HG03039 (cell line): ENCODE data around the gene LCE6A.

Source experiments
- ATAC-seq: cut with Tn5 transposase; IDR thresholded peaks from one replicate; pipeline ENCODE4 v1.9.1; 2021; ENCODE audit warnings: mild to moderate bottlenecking, moderate library complexity; ENCODE audit not compliant: unreplicated experiment

The LCE6A gene, protein sequence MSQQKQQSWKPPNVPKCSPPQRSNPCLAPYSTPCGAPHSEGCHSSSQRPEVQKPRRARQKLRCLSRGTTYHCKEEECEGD

GRCh38 chr1:152842556-152842955 is at the start of gene LCE6A:
LCE6A (plus strand) TSS chr1:152842856; CDS start chr1:152843521, 665 bp downstream.
- ATAC-seq = no peak

GRCh38 chr1:152795686-152796085 is 47.0 kb upstream of the LCE6A start:
- ATAC-seq = no peak

GRCh38 chr1:152796421-152796820 is 46.2 kb upstream of the LCE6A start, which contains the start of gene LCE1D:
LCE1D (plus strand) TSS chr1:152796721; CDS start chr1:152797795, 1,074 bp downstream.
- no peak for ATAC-seq

- no peak for ATAC-seq
These were observed 41.3 kb upstream of the LCE6A start for GRCh38 chr1:152801333-152801732.

GRCh38 chr1:152806576-152806975 is 36.1 kb upstream of the LCE6A start, which contains the start of gene LCE1C:
LCE1C (minus strand) TSS chr1:152806651; CDS start chr1:152805478, 1,173 bp downstream.
- no peak for ATAC-seq

GRCh38 chr1:152811050-152811449 is 31.6 kb upstream of the LCE6A start:
- ATAC-seq = no peak

DNA sequence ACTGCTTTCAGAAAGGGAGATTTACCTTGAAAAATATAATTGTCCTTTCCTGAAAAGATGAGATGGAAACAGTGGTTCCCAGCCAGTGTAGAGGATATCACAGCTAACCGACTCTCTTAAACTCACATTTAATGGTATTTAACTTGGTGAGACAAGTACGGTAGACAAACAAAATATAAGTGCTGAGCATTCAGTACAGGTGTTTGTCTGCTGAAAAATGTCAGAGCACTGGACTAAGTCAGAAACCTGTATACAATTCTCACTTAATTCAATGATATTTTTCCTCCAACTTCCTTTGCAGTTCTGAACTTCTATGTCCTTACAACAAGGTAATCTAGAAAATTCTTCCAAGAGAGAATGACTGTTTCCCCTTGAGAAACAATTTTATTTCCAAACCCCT is 31.0 kb upstream of the LCE6A start, which contains the start of gene LCE1B:
TSS of gene LCE1B (plus strand) at position 301 of the 400 bp plus-strand sequence. CDS start 476 bp downstream, outside the sequence.
- no peak for ATAC-seq

DNA sequence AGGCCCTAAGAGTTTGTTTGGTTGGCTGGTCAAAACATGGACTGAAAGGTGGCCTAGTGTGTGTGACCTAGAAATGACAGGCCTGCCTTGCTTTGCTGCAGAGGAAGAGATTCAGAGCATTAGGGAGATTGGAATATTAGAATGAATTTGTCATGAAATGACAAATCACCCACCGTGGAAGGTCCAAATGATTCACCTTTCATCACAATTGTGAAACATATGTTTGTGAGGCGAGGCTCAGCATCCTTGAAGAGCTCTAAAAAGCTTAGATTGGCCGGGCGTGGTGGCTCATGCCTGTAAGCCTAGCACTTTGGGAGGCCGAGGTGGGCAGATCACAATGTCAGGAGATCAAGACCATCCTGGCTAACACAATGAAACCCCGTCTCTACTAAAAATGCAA is 25.3 kb upstream of the LCE6A start:
- no peak for ATAC-seq

- ATAC-seq = no peak
These were observed 19.4 kb upstream of the LCE6A start for GRCh38 chr1:152823294-152823693.

GRCh38 chr1:152824964-152825363 is 17.7 kb upstream of the LCE6A start:
- ATAC-seq = no peak

- ATAC-seq = no peak
These were observed 15.5 kb upstream of the LCE6A start, which contains the start of gene LCE1A for GRCh38 chr1:152827173-152827572. LCE1A (plus strand) TSS chr1:152827473; CDS start chr1:152827473, 0 bp downstream.

DNA sequence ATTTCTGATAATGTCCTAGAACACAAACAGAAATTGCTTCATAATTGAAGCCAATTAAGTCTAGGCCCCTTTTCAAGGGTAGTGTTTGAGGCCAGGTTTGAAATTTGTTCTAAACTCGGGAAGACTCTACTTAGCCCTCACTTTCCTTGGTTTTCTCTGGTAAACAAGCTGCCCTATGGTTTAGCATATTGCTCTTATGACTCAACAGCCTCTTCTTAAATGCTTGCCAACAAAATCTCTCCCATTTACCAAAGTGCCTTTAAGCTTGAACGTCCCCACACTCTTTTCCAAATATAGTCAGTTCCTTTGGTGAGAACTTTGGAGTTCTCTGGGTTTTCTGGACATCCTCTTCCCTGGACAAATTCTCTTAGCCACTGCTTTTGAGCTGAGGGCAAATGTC is 5.8 kb upstream of the LCE6A start:
- no peak for ATAC-seq

DNA sequence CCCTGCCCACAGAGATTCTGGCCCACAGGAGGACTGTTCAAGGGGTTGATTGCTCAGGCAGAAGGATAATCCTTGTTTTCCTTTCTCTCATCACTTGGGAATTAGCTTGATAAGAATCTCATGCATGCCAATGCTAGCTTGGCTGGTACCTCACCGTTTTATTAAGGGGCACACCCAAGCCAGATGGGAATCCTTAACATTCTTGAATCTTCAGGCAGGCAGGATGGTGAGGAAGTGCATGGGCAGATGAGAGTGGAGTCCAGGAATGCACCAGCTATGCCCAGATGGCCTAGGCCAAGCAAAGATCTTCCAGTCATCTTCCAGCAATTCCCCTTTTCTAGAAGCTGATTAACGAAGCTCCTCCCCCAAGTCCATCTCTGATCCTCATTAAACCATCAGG is 13.0 kb downstream of the LCE6A start:
- ATAC-seq = no peak

GRCh38 chr1:152858062-152858461 is 15.4 kb downstream of the LCE6A start:
- ATAC-seq = no peak

DNA sequence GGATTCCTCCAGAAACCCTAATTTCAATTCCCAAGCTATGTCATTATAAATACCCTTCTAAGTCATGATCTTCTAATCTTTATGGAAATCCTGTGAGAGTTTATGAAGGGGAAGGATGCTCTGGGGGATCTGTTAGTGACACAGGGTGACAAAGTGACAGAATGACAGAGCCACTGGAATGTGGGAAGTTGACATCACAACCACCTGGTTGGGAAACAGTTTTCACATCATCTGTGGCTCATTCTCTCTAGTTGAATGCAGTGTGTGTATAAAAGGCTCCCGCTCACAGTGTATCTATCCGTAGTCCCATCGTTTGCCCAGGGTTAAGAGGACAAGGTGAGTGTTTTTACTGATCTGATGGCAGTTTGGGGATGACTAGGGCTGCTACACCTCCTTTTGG is 17.0 kb downstream of the LCE6A start, which contains the start of gene LCE7A:
TSS of gene LCE7A (plus strand) at position 301 of the 400 bp plus-strand sequence. CDS start 702 bp downstream, outside the sequence.
- no peak for ATAC-seq

GRCh38 chr1:152860129-152860528 is 17.5 kb downstream of the LCE6A start:
- ATAC-seq = no peak

DNA sequence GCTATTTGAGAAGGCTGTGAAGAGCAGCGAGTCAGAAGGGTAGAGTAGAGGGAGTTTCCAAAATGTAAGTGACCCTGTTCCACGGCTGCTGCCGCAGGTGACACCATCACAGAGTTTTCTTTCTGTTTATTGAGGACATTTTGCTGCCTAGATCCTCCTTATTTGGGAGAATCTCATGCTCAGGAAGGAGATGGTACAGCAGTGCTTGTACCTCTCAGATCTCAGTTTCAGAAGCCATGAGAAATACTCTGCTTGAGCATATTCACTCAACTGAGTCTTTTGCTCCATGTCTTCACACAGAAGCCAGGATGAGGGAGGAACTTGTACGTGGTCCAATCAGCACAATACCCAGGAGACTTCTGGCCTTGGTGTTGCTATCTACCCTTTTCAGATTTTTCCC is 18.7 kb downstream of the LCE6A start:
- no peak for ATAC-seq

DNA sequence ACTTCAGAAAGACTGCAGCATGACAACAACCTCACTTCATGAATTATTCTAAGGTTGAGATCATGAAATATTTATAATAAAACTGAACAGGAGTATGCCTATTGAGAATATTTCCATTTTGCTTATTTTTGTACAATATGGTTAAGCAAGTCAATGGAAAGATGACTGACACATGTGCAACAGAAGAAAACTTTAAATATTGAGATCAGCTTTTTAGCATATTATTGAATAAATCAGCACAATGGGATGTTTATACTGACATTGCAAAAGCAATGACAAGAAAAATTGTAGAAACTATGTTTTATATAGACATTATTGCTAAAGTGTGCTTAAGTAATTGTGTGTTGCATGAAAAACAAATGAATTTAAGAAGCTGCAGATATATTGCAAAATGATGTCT is 21.8 kb downstream of the LCE6A start:
- ATAC-seq = no peak

GRCh38 chr1:152866321-152866720 is 23.7 kb downstream of the LCE6A start:
- ATAC-seq = no peak

DNA sequence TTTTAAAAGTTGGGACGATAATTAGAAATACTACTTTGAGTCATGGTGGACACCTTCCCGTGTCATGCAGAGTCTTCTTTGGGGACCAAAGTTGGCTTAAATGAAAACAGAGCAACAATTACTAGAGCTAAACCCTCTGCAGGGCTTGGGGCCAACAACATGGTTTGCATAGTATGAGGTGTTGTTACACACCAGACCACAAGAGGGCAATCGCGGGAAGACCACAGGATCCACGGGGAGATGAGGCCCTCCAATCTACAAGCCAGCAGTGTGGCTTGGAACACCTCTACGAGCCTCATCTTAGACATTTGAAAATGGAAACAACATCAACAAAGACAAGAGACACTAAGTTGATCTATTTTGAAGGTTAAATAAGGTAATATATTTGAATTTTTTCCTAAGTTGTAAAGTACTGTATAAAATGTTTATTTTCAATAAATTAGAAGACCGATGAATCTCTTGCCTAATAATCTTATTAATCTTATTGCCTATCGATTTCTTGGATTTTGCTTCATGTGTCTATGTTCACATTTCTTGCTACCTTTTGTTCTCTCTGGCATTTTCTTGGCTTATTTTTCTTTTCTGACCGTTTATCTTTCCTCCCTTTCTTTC is 27.3 kb downstream of the LCE6A start:
- ATAC-seq = no peak

DNA sequence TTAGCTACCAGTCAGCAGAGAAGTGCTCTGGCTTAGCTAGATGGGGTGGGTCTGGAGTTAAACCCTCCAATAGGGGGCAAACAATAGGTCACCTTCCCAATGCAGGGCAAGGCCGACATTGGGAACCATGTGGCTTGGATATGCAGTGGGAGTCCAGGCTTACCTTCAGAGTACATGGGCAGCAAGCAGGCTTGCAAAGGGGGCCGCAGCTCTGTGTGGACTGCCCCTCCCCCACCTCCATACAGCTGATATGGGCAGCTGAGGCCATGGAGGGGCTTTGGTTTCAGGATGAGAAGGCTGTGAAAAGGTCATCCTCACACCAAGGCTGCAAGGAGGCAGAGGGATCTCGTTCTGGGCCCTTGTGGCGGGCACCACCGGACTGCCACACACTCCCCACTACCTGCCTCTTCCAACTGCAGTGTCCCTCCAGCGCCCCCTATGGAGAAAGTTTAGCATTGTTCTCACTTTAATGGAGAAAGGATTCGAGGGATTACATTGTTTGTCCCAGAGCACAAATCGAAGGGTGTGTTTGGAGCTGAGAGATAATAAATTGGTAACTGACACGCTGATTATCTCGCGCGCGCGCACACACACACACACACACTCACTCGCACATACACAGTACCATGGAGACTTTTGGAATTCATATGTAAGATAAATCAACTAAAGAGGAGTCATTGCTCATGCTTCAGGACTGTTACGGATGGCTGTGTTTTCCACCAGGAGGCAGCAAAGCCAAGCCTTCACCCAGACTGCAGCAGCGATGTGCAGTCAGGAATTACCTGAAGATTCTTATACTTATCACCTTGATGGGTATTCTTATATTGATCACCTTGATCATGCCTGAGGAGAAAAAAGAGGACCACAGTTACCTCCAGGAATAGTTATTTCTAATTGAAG is 28.4 kb downstream of the LCE6A start:
- ATAC-seq = no peak
